ENCODE results near the gene TAS2R31. TPM values are rescaled to one million over a fixed set of nuclear protein-coding genes. Genes with fewer than 3 reads are reported as not detected.

The TAS2R31 gene
- 4.3 and 8.6 TPM in 2 replicates for total RNA-seq (2012; rRNA removed)
- 0.10 and 0.24 TPM in 2 replicates for polyA plus RNA-seq (2012; rRNA removed)
- not detected in 2 replicates for polyA plus RNA-seq (2012; cell fraction: cytosol; rRNA removed)
- 0.07 and 1.5 TPM in 2 replicates for polyA plus RNA-seq (2012; cell fraction: nucleus; rRNA removed; ENCODE audit: low replicate concordance)
- Bru-seq, nascent RNA: percentile 85 among the genes with signal in this experiment
- percentile 67 among the genes with signal in this experiment for BruChase-seq, experiment 1, labeled RNA remaining after a 6-hour chase
- percentile 95 among the genes with signal in this experiment for BruChase-seq, experiment 2, labeled RNA remaining after a 2-hour chase
- long read RNA-seq: 0 reads

- BruUV-seq (replicated peaks): no TSS peak
- Histone ChIP-seq H3K4me1 (ENCODE audit: control insufficient read depth, insufficient read depth, low read length) (no peaks in the 10 kb centered on the region), H3K27ac (ENCODE audit: insufficient read depth, low read length) (no peak within 1 kb of the TSS), H3K79me1 (ENCODE audit: low read depth in 1 of 2, low read length in 2 of 2) (peaks cover 3 to 8% of the 10 kb centered on the region in 2 experiments; a peak in 2 of 4 replicates), H3K9ac (ENCODE audit: low read depth, low read length) (no peak within 1 kb of the TSS), H3K14ac (replicated peaks; ENCODE audit: low read depth, low read length) (no peak within 1 kb of the TSS), H4K5ac (ENCODE audit: low read depth, low read length) (no peak within 1 kb of the TSS), H2BK5ac (ENCODE audit: low read depth, low read length, poor library complexity, severe bottlenecking) (no peak within 1 kb of the TSS), H3K4ac (ENCODE audit: low read depth, low read length) (no peak within 1 kb of the TSS), H3K9me3 (ENCODE audit: control insufficient read depth, insufficient read depth, low read length) (no peaks in the 10 kb centered on the region), H3K36me3 (ENCODE audit: control insufficient read depth, insufficient read depth, low read length) (peaks cover 5% of the 10 kb centered on the region), H4K8ac (ENCODE audit: low read depth in 2 of 2, low read length in 2 of 2) (no peak within 1 kb of the TSS), H3K4me3 (ENCODE audit: insufficient read depth, low read depth, low read length) (no peak within 1 kb of the TSS), H4K20me1 (ENCODE audit: insufficient read depth, low read length) (no peaks in the 10 kb centered on the region), H2BK15ac (ENCODE audit: low read depth, low read length) (no peak within 1 kb of the TSS), H3K23ac (ENCODE audit: low read depth, low read length) (no peak within 1 kb of the TSS), H3K4me2 (ENCODE audit: low read depth, low read length) (no peak within 1 kb of the TSS), H3K56ac (ENCODE audit: extremely low read depth, insufficient read depth, low read length) (no peak within 1 kb of the TSS), H2AK9ac (replicated peaks; ENCODE audit: low read depth, low read length, poor library complexity) (no peak within 1 kb of the TSS), H4K91ac (ENCODE audit: insufficient read depth, low read depth, low read length) (no peak within 1 kb of the TSS), H3K27me3 (ENCODE audit: control insufficient read depth, insufficient read depth, low read length) (no peaks in the 10 kb centered on the region), H2BK120ac (ENCODE audit: low read depth, low read length) (no peak within 1 kb of the TSS), H3K18ac (ENCODE audit: low read depth, low read length) (no peak within 1 kb of the TSS), H3K9me1 (ENCODE audit: insufficient read depth, low read length) (no peaks in the 10 kb centered on the region), H2AK5ac (ENCODE audit: low read depth, low read length) (no peak within 1 kb of the TSS), H2BK20ac (ENCODE audit: low read depth, low read length) (no peak within 1 kb of the TSS), H2AFZ (replicated peaks; ENCODE audit: low read length, poor library complexity) (no peak within 1 kb of the TSS)
- TF ChIP-seq SMC3 (IDR thresholded peaks at IDR 0.05; ENCODE audit: low read depth, low read length) (no peak), NFE2L2 (IDR thresholded peaks at IDR 0.05; ENCODE audit: low read depth, low read length) (no peak), RCOR1 (IDR thresholded peaks at IDR 0.05; ENCODE audit: insufficient replicate concordance, low read length) (no peak), BHLHE40 (IDR thresholded peaks at IDR 0.05; ENCODE audit: low read depth, low read length) (no peak), RAD21 (IDR thresholded peaks at IDR 0.05; ENCODE audit: low read length) (no peak), CTCF (conservative IDR thresholded peaks at IDR 0.05; ENCODE audit: low read depth, low read length) (no peak), MXI1 (IDR thresholded peaks at IDR 0.05; ENCODE audit: borderline replicate concordance, low read depth, low read length) (no peak)
- no CpG with 5 or more reads among the region's 6 CpGs for WGBS, 2 experiments (ENCODE audit: extremely low coverage in 2 of 2, insufficient read length in 1 of 2)
- in situ Hi-C loops (cut with MboI; ENCODE audit: low sequenced_read_pairs) (no loop called here), intact Hi-C loops (cut with micrococcal nuclease) (no loop called here), dilution Hi-C loops (cut with HindIII; ENCODE audit: low sequenced_read_pairs, unreplicated experiment) (no loop called here)
- no peak for ATAC-seq (ENCODE audit: low read depth)
- ChIA-PET POLR2A (ENCODE audit: unreplicated experiment) (no interaction called here), CTCF (no interaction called here)
- no peak for DNase-seq
Observed at GRCh38 chr12:11031307-11031706, at the start of gene TAS2R31. Gene TAS2R31 (minus strand): TSS chr12:11031407. CDS start chr12:11031335, 72 bp downstream.
